Neuronal stem cell (in vitro differentiated cells): ENCODE measurements around the gene AREL1.
A peak's percentile ranks its signal among the peaks of the same experiment; 100 is the strongest.

Experiments used
- DNase-seq: peaks from one replicate; pipeline ENCODE4 v3.0.0-alpha.2; 2013; ENCODE audit warnings: low spot score
- H2AFZ ChIP-seq: one replicate; pipeline ENCODE4 v1.6.1; 2013; ENCODE audit warnings: mild to moderate bottlenecking, low read length, inconsistent platforms
- H2AK5ac ChIP-seq: 2 replicates; pipeline ENCODE4 v1.6.1; 2013; ENCODE audit warnings: low read depth, mild to moderate bottlenecking, inconsistent platforms, low read length, moderate library complexity, mixed read lengths
- H2BK120ac ChIP-seq: 2 replicates; pipeline ENCODE4 v1.6.1; 2013; ENCODE audit warnings: low read depth, mild to moderate bottlenecking, inconsistent platforms, low read length, moderate library complexity, mixed read lengths
- H2BK12ac ChIP-seq: one replicate; pipeline ENCODE4 v1.6.1; 2013; ENCODE audit warnings: low read length, inconsistent platforms
- H2BK15ac ChIP-seq: 2 replicates; pipeline ENCODE4 v1.6.1; 2013; ENCODE audit warnings: mild to moderate bottlenecking, low read length, inconsistent platforms, mixed read lengths
- H2BK5ac ChIP-seq: one replicate; pipeline ENCODE4 v1.6.1; 2013; ENCODE audit warnings: inconsistent platforms, mild to moderate bottlenecking, low read length, moderate library complexity
- H3K14ac ChIP-seq: one replicate; pipeline ENCODE4 v1.6.1; 2013; ENCODE audit warnings: low read length, inconsistent platforms
- H3K18ac ChIP-seq: 2 replicates; pipeline ENCODE4 v1.6.1; 2013; ENCODE audit warnings: low read length, inconsistent platforms
- H3K23ac ChIP-seq: 2 replicates; pipeline ENCODE4 v1.6.1; 2013; ENCODE audit warnings: low read depth, mild to moderate bottlenecking, mixed read lengths, low read length, inconsistent platforms; ENCODE audit not compliant: poor library complexity
- H3K27ac ChIP-seq: replicated peaks from 3 replicates; pipeline ENCODE4 v1.5.1; 2013; ENCODE audit warnings: low read length, inconsistent platforms
- H3K27me3 ChIP-seq, 3 experiments: 2 replicates each; pipeline ENCODE4 v1.6.1; 2013; ENCODE audit warnings: low read length in 3 of 3, mild to moderate bottlenecking in 2 of 3, inconsistent platforms in 1 of 3, low read depth in 1 of 3, mixed read lengths in 1 of 3, moderate library complexity in 1 of 3; ENCODE audit not compliant: control insufficient read depth in 3 of 3, insufficient read depth in 3 of 3
- H3K36me3 ChIP-seq, 2 donors: replicated peaks in 1 of 2; 2 replicates each; pipeline ENCODE4 v1.6.1; 2013; ENCODE audit warnings: low read length in 2 of 2; ENCODE audit not compliant: control insufficient read depth in 2 of 2, insufficient read depth in 2 of 2
- H3K4ac ChIP-seq: 2 replicates; pipeline ENCODE4 v1.6.1; 2013; ENCODE audit warnings: inconsistent platforms, mild to moderate bottlenecking, low read length, moderate library complexity
- H3K4me1 ChIP-seq, 2 donors: 1 replicate in 1 of 2; 2 replicates in 1 of 2; pipeline ENCODE4 v1.6.1; 2013; ENCODE audit warnings: low read length in 2 of 2, low read depth in 1 of 2; ENCODE audit not compliant: control insufficient read depth in 2 of 2, insufficient read depth in 1 of 2
- H3K4me2 ChIP-seq: one replicate; pipeline ENCODE4 v1.6.1; 2013; ENCODE audit warnings: mild to moderate bottlenecking, low read length, inconsistent platforms; ENCODE audit not compliant: insufficient read depth, poor library complexity, severe bottlenecking
- H3K4me3 ChIP-seq, 2 donors: 2 replicates each; pipeline ENCODE4 v1.5.1; 2013; ENCODE audit warnings: low read length in 2 of 2, mild to moderate bottlenecking in 2 of 2, inconsistent platforms in 1 of 2, moderate library complexity in 1 of 2
- H3K79me1 ChIP-seq: one replicate; pipeline ENCODE4 v1.6.1; 2013; ENCODE audit warnings: low read depth, mild to moderate bottlenecking, inconsistent platforms, low read length, moderate library complexity
- H3K9ac ChIP-seq: one replicate; pipeline ENCODE4 v1.6.1; 2013; ENCODE audit warnings: mild to moderate bottlenecking, low read depth, low read length, inconsistent platforms; ENCODE audit not compliant: poor library complexity
- H3K9me3 ChIP-seq, 2 donors: replicated peaks in 1 of 2; 2 replicates each; pipeline versions ENCODE3 to v1.6.1; 2013; ENCODE audit warnings: low read length in 2 of 2, mild to moderate bottlenecking in 2 of 2, inconsistent platforms in 1 of 2, low read depth in 1 of 2, mixed read lengths in 1 of 2, moderate library complexity in 1 of 2; ENCODE audit not compliant: control insufficient read depth in 2 of 2, insufficient read depth in 1 of 2
- H4K8ac ChIP-seq: one replicate; pipeline ENCODE4 v1.6.1; 2013; ENCODE audit warnings: low read depth, mild to moderate bottlenecking, inconsistent platforms, low read length, moderate library complexity
- H4K91ac ChIP-seq: one replicate; pipeline ENCODE4 v1.6.1; 2013; ENCODE audit warnings: low read length, low read depth, mild to moderate bottlenecking, inconsistent platforms; ENCODE audit not compliant: poor library complexity
- WGBS, 2 donors: extraction: QIAGEN DNeasy Blood & Tissue Kit; methylation state at CpG; one replicate each; pipeline ENCODE4 v1.1.7; 2013; ENCODE audit warnings: missing lambda C conversion rate in 2 of 2, mixed read lengths in 1 of 2; ENCODE audit not compliant: insufficient read length in 2 of 2, insufficient replicate concordance in 1 of 2; ENCODE audit errors: extremely low coverage in 2 of 2; 5-methylcytosine and 5-hydroxymethylcytosine counted together

Gene AREL1

DNA sequence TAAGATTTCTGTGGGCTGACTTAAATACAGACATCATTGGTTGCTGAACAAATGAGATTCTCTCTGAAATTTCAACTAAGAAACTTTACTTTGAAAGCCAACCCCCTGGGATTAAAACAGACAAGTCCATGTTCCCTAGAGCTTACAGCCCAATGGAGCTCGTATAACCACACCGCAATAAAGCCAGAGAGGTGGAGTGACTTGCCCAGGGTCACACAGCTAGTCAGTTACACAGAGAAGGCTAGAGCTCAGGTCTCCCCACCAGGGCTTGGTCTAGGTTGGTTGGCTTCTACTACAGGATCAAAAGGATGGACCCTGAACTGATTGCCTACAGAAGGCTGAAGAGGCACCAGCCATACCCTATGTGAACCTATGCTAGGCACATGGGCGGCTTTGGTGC is 92.0 kb downstream of the AREL1 start:
- Histone ChIP-seq H2AFZ (no peak overlapping the region), H3K9me3 (no peaks in the 10 kb centered on the region), H3K4me3 (no peak overlapping the region), H3K23ac (no peak overlapping the region), H2BK5ac (no peak overlapping the region), H3K27ac (no peak overlapping the region), H3K4me2 (no peak overlapping the region), H2BK120ac (no peak overlapping the region), H3K36me3 (no peaks in the 10 kb centered on the region), H2BK15ac (no peak overlapping the region), H3K4ac (no peak overlapping the region), H3K4me1 (peaks cover 10 to 14% of the 10 kb centered on the region in 2 donors), H3K14ac (no peak overlapping the region), H3K27me3 (peaks cover 0 to 27% (median 0%) of the 10 kb centered on the region in 3 experiments), H3K9ac (no peak overlapping the region), H2AK5ac (no peak overlapping the region), H3K18ac (no peak overlapping the region), H2BK12ac (no peak overlapping the region), H4K8ac (no peak overlapping the region), H4K91ac (no peak overlapping the region), H3K79me1 (no peaks in the 10 kb centered on the region)
- WGBS, 2 donors: no CpG with 5 or more reads among the region's 3 CpGs
- DNase-seq: no peak

DNA sequence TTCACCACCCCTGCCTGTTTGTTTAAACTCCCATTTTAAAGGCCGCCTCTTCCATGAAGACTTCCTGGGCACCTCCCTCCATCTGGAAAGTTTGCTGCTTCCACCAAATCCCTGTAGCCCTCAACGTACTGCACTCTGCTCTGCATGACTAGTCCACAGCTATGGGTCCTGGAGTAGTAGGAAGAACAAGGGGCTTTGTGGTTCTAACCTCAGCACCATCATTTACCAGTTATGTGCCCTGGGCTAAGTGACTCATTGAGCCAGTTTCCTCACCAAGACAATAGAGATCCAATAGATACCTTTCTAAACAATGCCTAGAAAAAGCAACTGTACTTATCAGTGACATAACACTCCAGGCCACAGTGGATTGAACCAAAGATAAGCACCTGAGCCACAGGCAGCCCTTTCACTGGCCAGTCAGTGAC is 92.4 kb downstream of the AREL1 start:
- WGBS, 2 donors: no CpG with 5 or more reads among the region's 2 CpGs

DNA sequence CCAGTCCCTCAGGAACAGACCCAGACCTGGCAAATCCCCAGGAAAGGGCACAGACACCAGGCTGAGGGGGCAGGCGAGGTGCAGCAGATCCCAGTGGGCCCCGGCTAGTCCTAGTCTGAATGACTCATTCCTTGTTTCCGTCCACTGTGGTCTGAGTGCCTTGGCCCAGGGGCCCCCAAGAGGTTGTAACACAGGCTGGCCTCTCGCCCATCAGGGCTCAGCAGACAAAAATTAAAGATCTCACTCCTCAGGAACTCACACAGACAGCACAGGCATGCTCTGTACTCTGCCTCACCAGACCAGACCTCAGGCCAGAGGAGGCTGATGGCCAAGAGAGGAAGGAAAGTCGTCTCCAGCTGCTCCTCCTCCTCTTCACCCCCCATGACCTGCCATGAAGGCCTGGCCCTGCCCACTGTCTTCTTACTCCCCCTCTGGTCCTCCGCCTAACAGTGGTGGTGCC is 93.2 kb downstream of the AREL1 start:
- Histone ChIP-seq H3K27ac (no peak overlapping the region), H3K36me3 (no peaks in the 10 kb centered on the region)
- no peak for DNase-seq

More for the DNA sequence above, 92.4 kb downstream of the AREL1 start:
- Histone ChIP-seq H3K4me1 (peaks cover 10 to 14% of the 10 kb centered on the region in 2 donors), H4K91ac (no peak overlapping the region), H3K4me3 (no peak overlapping the region), H2BK15ac (no peak overlapping the region), H3K9ac (no peak overlapping the region), H2BK12ac (no peak overlapping the region), H3K14ac (no peak overlapping the region), H3K9me3 (no peaks in the 10 kb centered on the region), H3K4ac (no peak overlapping the region), H3K27me3 (peaks cover 0 to 29% (median 0%) of the 10 kb centered on the region in 3 experiments), H3K79me1 (no peaks in the 10 kb centered on the region), H3K27ac (no peak overlapping the region), H3K4me2 (no peak overlapping the region), H3K18ac (no peak overlapping the region), H2AFZ (no peak overlapping the region), H3K23ac (no peak overlapping the region), H2BK120ac (no peak overlapping the region), H2AK5ac (no peak overlapping the region), H4K8ac (no peak overlapping the region), H3K36me3 (no peaks in the 10 kb centered on the region), H2BK5ac (no peak overlapping the region)
- no peak for DNase-seq

DNA sequence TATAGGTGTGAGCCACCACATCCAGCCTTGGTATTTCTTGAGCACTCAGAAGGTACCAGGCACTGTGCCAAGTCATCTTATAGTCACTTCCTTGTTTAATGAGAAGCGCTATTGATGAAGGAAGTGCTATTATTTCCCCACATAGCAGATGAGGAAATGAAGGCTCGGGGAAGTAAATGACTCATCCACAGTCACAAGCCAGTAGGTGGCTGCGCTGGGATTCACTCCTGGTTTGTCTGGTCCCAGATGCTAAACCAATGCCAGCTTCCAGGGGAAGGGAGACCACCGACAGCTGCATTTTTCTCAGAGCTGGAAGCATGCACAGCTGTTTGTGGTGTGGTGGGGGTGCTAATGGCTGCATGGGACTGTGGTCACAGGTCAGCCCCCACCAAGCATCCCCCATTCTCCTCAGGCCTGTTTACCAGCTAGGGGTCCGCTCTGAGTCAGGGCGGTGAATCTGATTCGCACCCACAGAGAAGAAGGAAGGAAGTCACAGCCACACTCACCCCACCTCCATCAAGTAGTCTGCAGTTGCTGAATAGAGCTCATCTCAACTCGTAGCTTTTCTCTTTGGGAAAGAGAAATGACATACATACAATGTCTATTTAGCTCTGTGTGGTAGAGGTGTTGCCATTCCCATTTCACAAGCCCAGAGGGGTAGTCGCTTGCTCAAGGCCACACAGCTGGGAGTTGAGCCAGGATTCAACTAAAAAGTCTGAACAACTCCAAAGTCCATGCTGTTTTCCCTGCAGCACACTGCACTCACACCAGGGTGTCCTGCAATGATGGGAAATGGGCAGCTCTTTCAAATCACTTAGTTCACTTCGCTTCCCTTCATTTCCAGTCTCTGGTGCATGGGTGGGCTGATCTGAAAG is 94.6 kb downstream of the AREL1 start:
- H2AK5ac ChIP-seq: no peak overlapping the region
- H3K4me1 ChIP-seq: peaks cover 14 to 15% of the 10 kb centered on the region in 2 donors
- H4K91ac ChIP-seq: no peak overlapping the region
- H3K9ac ChIP-seq: no peak overlapping the region
- no peak overlapping the region for H3K18ac ChIP-seq
- H2BK12ac ChIP-seq: no peak overlapping the region
- no peak overlapping the region for H3K23ac ChIP-seq
- WGBS, 2 donors: no CpG with 5 or more reads among the region's 10 CpGs
- peak overlapping the region; percentile 52 for H2AFZ ChIP-seq
- H3K9me3 ChIP-seq: no peaks in the 10 kb centered on the region
- H3K27ac ChIP-seq: no peak overlapping the region
- H2BK120ac ChIP-seq: no peak overlapping the region
- H3K36me3 ChIP-seq: no peaks in the 10 kb centered on the region
- H3K4ac ChIP-seq: no peak overlapping the region
- no peak overlapping the region for H3K14ac ChIP-seq
- no peaks in the 10 kb centered on the region for H3K79me1 ChIP-seq
- H3K4me3 ChIP-seq: no peak overlapping the region
- DNase-seq: no peak
- H2BK5ac ChIP-seq: peak overlapping the region; percentile 72
- no peak overlapping the region for H2BK15ac ChIP-seq
- no peak overlapping the region for H3K4me2 ChIP-seq
- peaks cover 0 to 39% (median 0%) of the 10 kb centered on the region in 3 experiments for H3K27me3 ChIP-seq
- no peak overlapping the region for H4K8ac ChIP-seq

More for the DNA sequence above, 93.2 kb downstream of the AREL1 start:
- peak overlapping the region; percentile 24 for H2AK5ac ChIP-seq
- no peak overlapping the region for H2BK15ac ChIP-seq
- H3K14ac ChIP-seq: no peak overlapping the region
- no peak overlapping the region for H3K23ac ChIP-seq
- H3K27me3 ChIP-seq: peaks cover 0 to 35% (median 0%) of the 10 kb centered on the region in 3 experiments
- peak overlapping the region; percentile 23 for H3K18ac ChIP-seq
- no peak overlapping the region for H2BK120ac ChIP-seq
- no peak overlapping the region for H2BK12ac ChIP-seq
- no peak overlapping the region for H3K4me3 ChIP-seq
- no peak overlapping the region for H4K91ac ChIP-seq
- no peaks in the 10 kb centered on the region for H3K79me1 ChIP-seq
- H3K9me3 ChIP-seq: no peaks in the 10 kb centered on the region
- no peak overlapping the region for H3K9ac ChIP-seq
- no peak overlapping the region for H3K4me2 ChIP-seq
- no peak overlapping the region for H3K4ac ChIP-seq
- peak overlapping the region; percentile 52 for H2AFZ ChIP-seq
- H3K4me1 ChIP-seq: peaks cover 10 to 14% of the 10 kb centered on the region in 2 donors
- H2BK5ac ChIP-seq: peak overlapping the region; percentile 72
- no CpG with 5 or more reads among the region's 6 CpGs for WGBS, 2 donors
- peak overlapping the region; percentile 33 for H4K8ac ChIP-seq
